H1 (cell line): ENCODE data around the gene PRICKLE3. TPM values are rescaled to one million over a fixed set of nuclear protein-coding genes. Genes with fewer than 3 reads are reported as not detected.

Experiments used
- CTCF ChIA-PET: fragments of 300-600 bp; sonication (Branson Sonifier 250); formaldehyde crosslinking; loops from one replicate; lab custom pipeline; 2021; ENCODE audit not compliant: partially characterized antibody; lab: Charles Lee
- POLR2A ChIA-PET: fragments of 300-600 bp; sonication (Branson Sonifier 250); formaldehyde crosslinking; loops from one replicate; lab custom pipeline; 2021; ENCODE audit warnings: inconsistent platforms; ENCODE audit not compliant: partially characterized antibody; lab: Charles Lee
- DNase-seq, 2 experiments: peaks; one replicate each; pipeline versions ENCODE4 v3.0.0 to v3.0.0-alpha.2; 2010 to 2022; ENCODE audit warnings: low spot score in 2 of 2, low read depth in 1 of 2, mixed read lengths in 1 of 2
- FAIRE-seq: peaks from 2 replicates; lab custom pipeline; 2011; peaks lifted over from hg19 to GRCh38; lab: Jason Lieb, UNC
- H2AFZ ChIP-seq: 2 replicates; pipeline ENCODE4 v1.8.1; 2012; ENCODE audit warnings: low read length, inconsistent platforms
- H2AK5ac ChIP-seq: 2 replicates; pipeline ENCODE4 v1.6.1; 2013; ENCODE audit warnings: low read depth, low read length
- H2BK120ac ChIP-seq: replicated peaks from 2 replicates; pipeline ENCODE3; 2013; ENCODE audit warnings: low read depth, low read length, inconsistent platforms
- H2BK12ac ChIP-seq: 2 replicates; pipeline ENCODE4 v1.6.1; 2013; ENCODE audit warnings: low read depth, low read length
- H2BK15ac ChIP-seq: 2 replicates; pipeline ENCODE4 v1.6.1; 2013; ENCODE audit warnings: low read length
- H2BK20ac ChIP-seq: 2 replicates; pipeline ENCODE4 v1.6.1; 2013; ENCODE audit warnings: low read length
- H2BK5ac ChIP-seq: 2 replicates; pipeline ENCODE4 v1.6.1; 2013; ENCODE audit warnings: low read depth, low read length
- H3K14ac ChIP-seq: 2 replicates; pipeline ENCODE4 v1.6.1; 2013; ENCODE audit warnings: inconsistent platforms; ENCODE audit not compliant: insufficient read length
- H3K18ac ChIP-seq: 2 replicates; pipeline ENCODE4 v1.6.1; 2013; ENCODE audit warnings: low read length; ENCODE audit errors: extremely low read depth
- H3K23ac ChIP-seq: 2 replicates; pipeline ENCODE4 v1.6.1; 2013; ENCODE audit warnings: inconsistent platforms; ENCODE audit not compliant: insufficient read length
- H3K23me2 ChIP-seq: 2 replicates; pipeline ENCODE4 v1.6.1; 2013; ENCODE audit warnings: low read depth, low read length
- H3K27ac ChIP-seq: 2 replicates; pipeline ENCODE4 v1.6.1; 2011; ENCODE audit warnings: low read depth, low read length, inconsistent platforms
- H3K27me3 ChIP-seq, 4 experiments: replicated peaks in 1 of 4; 1 replicate in 1 of 4; 2 replicates in 3 of 4; pipeline versions ENCODE4 v1.6.1 to v1.8.1; 2011 to 2013; ENCODE audit warnings: low read length in 3 of 4, mild to moderate bottlenecking in 3 of 4, inconsistent platforms in 2 of 4, mixed read lengths in 2 of 4, moderate library complexity in 1 of 4; ENCODE audit not compliant: control insufficient read depth in 3 of 4, insufficient read depth in 3 of 4; ENCODE audit errors: extremely low read depth in 1 of 4
- H3K36me3 ChIP-seq, 4 experiments: 2 replicates each; pipeline versions ENCODE4 v1.6.1 to v1.8.1; 2011 to 2013; ENCODE audit warnings: mild to moderate bottlenecking in 4 of 4, low read length in 3 of 4, moderate library complexity in 2 of 4, control low read depth in 1 of 4, inconsistent platforms in 1 of 4; ENCODE audit not compliant: insufficient read depth in 4 of 4, control insufficient read depth in 2 of 4
- H3K4ac ChIP-seq: replicated peaks from 2 replicates; pipeline ENCODE3; 2013; ENCODE audit warnings: low read length, low read depth, mixed read lengths, inconsistent platforms; ENCODE audit not compliant: insufficient read length
- H3K4me1 ChIP-seq, 4 experiments: replicated peaks in 1 of 4; 1 replicate in 1 of 4; 2 replicates in 3 of 4; pipeline versions ENCODE4 v1.6.1 to v1.8.1; 2011 to 2013; ENCODE audit warnings: low read length in 3 of 4, inconsistent platforms in 2 of 4, mixed read lengths in 1 of 4; ENCODE audit not compliant: insufficient read depth in 4 of 4, control insufficient read depth in 3 of 4
- H3K4me2 ChIP-seq, 2 experiments: 2 replicates each; pipeline versions ENCODE4 v1.6.1 to v1.8.1; 2011 to 2013; ENCODE audit warnings: low read depth in 2 of 2, low read length in 2 of 2, control low read depth in 1 of 2, inconsistent platforms in 1 of 2, mild to moderate bottlenecking in 1 of 2; ENCODE audit not compliant: insufficient read depth in 1 of 2
- H3K4me3 ChIP-seq, 4 experiments: fragments of 200-600, 300-600 bp in 1 of 4; sonication (generic), shearing (Covaris generic), sonication (Bioruptor Twin) in 1 of 4; 2 replicates each; pipeline versions ENCODE4 v1.5.1 to v1.8.1; 2011 to 2016; ENCODE audit warnings: low read length in 4 of 4, low read depth in 3 of 4, control low read depth in 2 of 4, inconsistent platforms in 2 of 4, mild to moderate bottlenecking in 2 of 4, mixed read lengths in 1 of 4, moderate library complexity in 1 of 4; ENCODE audit not compliant: insufficient read depth in 2 of 4; ENCODE audit errors: extremely low read depth in 1 of 4
- H3K56ac ChIP-seq: replicated peaks from 2 replicates; pipeline ENCODE3; 2013; ENCODE audit warnings: low read depth, mild to moderate bottlenecking, mixed read lengths, low read length, inconsistent platforms; ENCODE audit not compliant: insufficient read length
- H3K79me1 ChIP-seq: 2 replicates; pipeline ENCODE4 v1.6.1; 2013; ENCODE audit warnings: low read depth, low read length, control low read depth
- H3K79me2 ChIP-seq, 2 experiments: 2 replicates each; pipeline versions ENCODE4 v1.6.1 to v1.8.1; 2012 to 2013; ENCODE audit warnings: low read length in 2 of 2, mild to moderate bottlenecking in 2 of 2, inconsistent platforms in 1 of 2; ENCODE audit not compliant: insufficient read depth in 2 of 2, control insufficient read depth in 1 of 2
- H3K9ac ChIP-seq, 4 experiments: replicated peaks in 1 of 4; 1 replicate in 1 of 4; 2 replicates in 3 of 4; pipeline versions ENCODE4 v1.6.1 to v1.8.1; 2011 to 2013; ENCODE audit warnings: low read depth in 3 of 4, low read length in 3 of 4, control low read depth in 2 of 4, mild to moderate bottlenecking in 2 of 4, moderate library complexity in 2 of 4, inconsistent platforms in 1 of 4; ENCODE audit errors: extremely low read depth in 1 of 4
- H3K9me3 ChIP-seq, 2 experiments: 2 replicates each; pipeline versions ENCODE4 v1.6.1 to v1.8.1; 2012 to 2013; ENCODE audit warnings: mild to moderate bottlenecking in 2 of 2, moderate library complexity in 2 of 2, control low read depth in 1 of 2, inconsistent platforms in 1 of 2, low read depth in 1 of 2, low read length in 1 of 2, mixed read lengths in 1 of 2; ENCODE audit not compliant: insufficient read depth in 2 of 2
- H4K20me1 ChIP-seq, 2 experiments: replicated peaks in 1 of 2; 2 replicates each; pipeline versions ENCODE3 to v1.8.1; 2011 to 2013; ENCODE audit warnings: inconsistent platforms in 2 of 2, low read length in 2 of 2, mild to moderate bottlenecking in 1 of 2; ENCODE audit not compliant: insufficient read depth in 2 of 2, control insufficient read depth in 1 of 2
- H4K5ac ChIP-seq: 2 replicates; pipeline ENCODE4 v1.6.1; 2013; ENCODE audit warnings: low read length, low read depth, mixed read lengths, inconsistent platforms; ENCODE audit not compliant: insufficient read length
- H4K8ac ChIP-seq: 2 replicates; pipeline ENCODE4 v1.8.0; 2013; ENCODE audit warnings: mild to moderate bottlenecking, moderate library complexity, low read length, inconsistent platforms; ENCODE audit not compliant: insufficient read depth; ENCODE audit errors: extremely low read depth
- H4K91ac ChIP-seq: replicated peaks from 2 replicates; pipeline ENCODE3; 2013; ENCODE audit warnings: low read length, mixed read lengths, inconsistent platforms; ENCODE audit not compliant: insufficient read length
- ATF3 ChIP-seq: IDR thresholded peaks from 2 replicates; pipeline ENCODE4 v1.6.1; 2011; ENCODE audit warnings: low read depth, mild to moderate bottlenecking, low read length; ENCODE audit not compliant: insufficient read depth
- CBX8 ChIP-seq: fragments of 300-800, 300-1000 bp; sonication (generic); IDR thresholded peaks from 2 replicates; pipeline ENCODE4 v1.7.1; 2016; ENCODE audit warnings: low read depth, low read length, borderline replicate concordance
- E2F6 ChIP-seq: IDR thresholded peaks from 2 replicates; pipeline ENCODE4 v1.6.1; 2012; ENCODE audit warnings: inconsistent platforms
- HDAC2 ChIP-seq, 2 experiments: fragments of 300-600 bp in 1 of 2; sonication (generic) in 1 of 2; IDR thresholded peaks; 2 replicates each; pipeline ENCODE4 v1.6.1; 2011 to 2012; ENCODE audit warnings: low read depth in 2 of 2, low read length in 2 of 2, mild to moderate bottlenecking in 2 of 2, moderate library complexity in 2 of 2, borderline replicate concordance in 1 of 2, inconsistent platforms in 1 of 2
- JUND ChIP-seq: IDR thresholded peaks from 2 replicates; pipeline ENCODE4 v1.6.1; 2011; ENCODE audit warnings: mild to moderate bottlenecking, improper control_type of control experiment, low read length
- RBBP5 ChIP-seq: IDR thresholded peaks from 2 replicates; pipeline ENCODE4 v1.7.1; 2012; ENCODE audit warnings: low read depth, mild to moderate bottlenecking, inconsistent platforms, low read length, moderate library complexity, borderline replicate concordance
- SIRT6 ChIP-seq: IDR thresholded peaks from one replicate; pipeline ENCODE4 v1.7.1; 2012; ENCODE audit warnings: low read length, inconsistent platforms
- SP4 ChIP-seq: IDR thresholded peaks from 2 replicates; pipeline ENCODE4 v1.6.1; 2012; ENCODE audit warnings: low read length, inconsistent platforms
- SUZ12 ChIP-seq: fragments of 200-600 bp; sonication (generic); IDR thresholded peaks from 2 replicates; pipeline ENCODE4 v1.6.1; 2012; ENCODE audit warnings: mild to moderate bottlenecking, inconsistent platforms, low read length, moderate library complexity, mixed read lengths
- WGBS, 2 experiments: shearing (Covaris generic) in 1 of 2; methylation state at CpG; one replicate each; pipeline versions ENCODE4 v1.1.6 to v1.1.7; 2013 to 2015; ENCODE audit warnings: low lambda C conversion rate in 2 of 2, mixed read lengths in 2 of 2, inconsistent platforms in 1 of 2, low coverage in 1 of 2, missing lambda C conversion rate in 1 of 2; ENCODE audit not compliant: insufficient replicate concordance in 2 of 2, insufficient coverage in 1 of 2, insufficient read length in 1 of 2; ENCODE audit errors: extremely low coverage in 1 of 2, missing lambda C conversion rate in 1 of 2; 5-methylcytosine and 5-hydroxymethylcytosine counted together
- polyA plus RNA-seq, 7 experiments: library from polyadenylated mRNA; depleted of rRNA in 3 of 7; stranded (reverse) in 5 of 7; unstranded in 2 of 7; fragments of >200 nt in 5 of 7; fragments of 200-250 nt in 2 of 7; gene quantifications; 1 replicate in 5 of 7; 2 replicates in 1 of 7; 4 replicates in 1 of 7; pipeline versions ENCODE4 v1.2.1 to v1.2.3, GENCODE V29; 2011 to 2013; ENCODE audit warnings: missing spikeins in 2 of 7, mixed read lengths in 2 of 7
- total RNA-seq: library from RNA; stranded (reverse); fragmentation: NEBNext Ultra II Directional; extraction: Animal tissue kit (Norgen Biotek cat#: 25700); gene quantifications from 2 replicates; pipeline ENCODE4 v1.2.1, GENCODE V29; 2021

PRICKLE3 gene
- total and polyA plus RNA-seq, 2 of the 8 experiments (the other 6 are each of a cell fraction or from before 2014, with no cell fraction given): 9.1 to 10.6 TPM

- Histone ChIP-seq H2AFZ (no peak overlapping the region), H3K36me3 (no peaks in the 10 kb centered on the region), H3K27me3 (no peaks in the 10 kb centered on the region), H3K9ac (no peak overlapping the region), H2BK120ac (no peak overlapping the region), H2BK15ac (no peak overlapping the region), H4K8ac (no peak overlapping the region), H2BK20ac (no peak overlapping the region), H4K20me1 (no peaks in the 10 kb centered on the region), H3K23ac (no peak overlapping the region), H2AK5ac (no peak overlapping the region), H3K4me2 (no peak overlapping the region), H3K4ac (no peak overlapping the region), H4K5ac (no peak overlapping the region), H3K56ac (no peak overlapping the region), H3K9me3 (no peaks in the 10 kb centered on the region), H3K18ac (no peak overlapping the region), H4K91ac (no peak overlapping the region), H3K23me2 (no peaks in the 10 kb centered on the region), H3K4me3 (no peak overlapping the region), H3K79me1 (no peaks in the 10 kb centered on the region), H3K4me1 (no peaks in the 10 kb centered on the region), H3K79me2 (no peaks in the 10 kb centered on the region), H3K27ac (no peak overlapping the region), H3K14ac (no peak overlapping the region), H2BK5ac (no peak overlapping the region), H2BK12ac (no peak overlapping the region)
- DNase-seq: no peak
- no peak for TF ChIP-seq SIRT6
- TF ChIP-seq SP4: no peak
- no peak for TF ChIP-seq E2F6
- TF ChIP-seq SUZ12: no peak
- TF ChIP-seq HDAC2 (IDR thresholded peaks at IDR 0.05; ENCODE audit: borderline replicate concordance in 1 of 2, low read depth in 2 of 2, low read length in 2 of 2): no peak
- no peak for TF ChIP-seq CBX8
- no peak for TF ChIP-seq ATF3
- TF ChIP-seq JUND: no peak
- TF ChIP-seq RBBP5: no peak
- FAIRE-seq: no peak
- CTCF ChIA-PET: interaction anchor here (0.7 to 1.1 kb wide), 2 partner anchors 13 to 63 kb away, joined by 4 to 6 read pairs; no protein-coding TSS in a partner anchor
- POLR2A ChIA-PET: no interaction called here
- 97% methylated on average over 4 of the region's 4 CpGs; no CpG with 5 or more reads in 1 of the 2 experiments for WGBS, 2 experiments
Observed at GRCh38 chrX:49129427-49129826, 56.7 kb downstream of the PRICKLE3 start.
